Left renal cortex interstitium (tissue), 4 donors: ENCODE data around the gene ZNF418. TPM values are rescaled to one million over a fixed set of nuclear protein-coding genes. Genes with fewer than 3 reads are reported as not detected.

ENCODE experiments used
- DNase-seq, 4 donors: peaks; one replicate each; pipeline ENCODE4 v3.0.0-alpha.2; 2013; ENCODE audit warnings: low read depth in 4 of 4, low spot score in 2 of 4, missing footprints in 1 of 4
- polyA plus RNA-seq, 4 donors: library from polyadenylated mRNA; unstranded; fragments of 120-200 nt; gene quantifications; one replicate each; pipeline ENCODE4 v1.2.1, GENCODE V29; 2013; ENCODE audit not compliant: insufficient read length in 4 of 4

Gene ZNF418
- 10 to 100 TPM; 19.6 to 41.4 (median 25.0) TPM for polyA plus RNA-seq

GRCh38 chr19:57934820-57935665, at the start of gene ZNF418:
Gene ZNF418 (minus strand): TSS chr19:57935402. CDS start chr19:57933822, 1,580 bp downstream.
- DNase-seq, result peak in 3 of 4 donors; percentile 48 to 82 (median 66)

GRCh38 chr19:57978586-57979289, 43.5 kb upstream of the ZNF418 start:
- no peak for DNase-seq

- DNase-seq, result no peak
Measured at GRCh38 chr19:57974434-57974833, 39.2 kb upstream of the ZNF418 start, which contains the start of gene C19orf18. Gene C19orf18 (minus strand): TSS chr19:57974534. CDS start chr19:57974432, 102 bp downstream.

GRCh38 chr19:57964761-57965160, 29.6 kb upstream of the ZNF418 start:
- DNase-seq, result no peak

GRCh38 chr19:57961785-57962184, 26.6 kb upstream of the ZNF418 start:
- no peak for DNase-seq

GRCh38 chr19:57954996-57955395, 19.8 kb upstream of the ZNF418 start:
- DNase-seq, result no peak

GRCh38 chr19:57949702-57950101, 14.5 kb upstream of the ZNF418 start:
- DNase-seq, result no peak

- DNase-seq, result no peak
Measured at GRCh38 chr19:57949296-57949695, 14.1 kb upstream of the ZNF418 start.

- peak; percentile 73 to 96 (median 89) for DNase-seq
Measured at GRCh38 chr19:57947419-57948134, 12.4 kb upstream of the ZNF418 start, which contains the start of gene ZNF256. Gene ZNF256 (minus strand): TSS chr19:57947706. CDS start chr19:57947474, 232 bp downstream.

GRCh38 chr19:57947088-57947418, 11.9 kb upstream of the ZNF418 start:
- DNase-seq, result no peak

GRCh38 chr19:57946316-57946715, 11.1 kb upstream of the ZNF418 start:
- DNase-seq, result no peak

GRCh38 chr19:57941593-57941992, 6.4 kb upstream of the ZNF418 start:
- DNase-seq, result no peak

- no peak for DNase-seq
Measured at GRCh38 chr19:57935731-57936130, 529 bp upstream of the ZNF418 start.

- DNase-seq, result no peak
Measured at GRCh38 chr19:57927587-57927986, 7.6 kb downstream of the ZNF418 start.

- peak; percentile 78 to 95 (median 87) for DNase-seq
Measured at GRCh38 chr19:57916168-57916995, 18.8 kb downstream of the ZNF418 start, which contains the start of gene ZNF417. Gene ZNF417 (minus strand): TSS chr19:57916592. CDS start chr19:57916411, 181 bp downstream.

GRCh38 chr19:57914531-57914930, 20.7 kb downstream of the ZNF418 start:
- DNase-seq, result no peak

GRCh38 chr19:57907394-57907793, 27.8 kb downstream of the ZNF418 start:
- no peak for DNase-seq

- DNase-seq, result no peak
Measured at GRCh38 chr19:57905258-57905657, 29.9 kb downstream of the ZNF418 start.

- DNase-seq, result no peak
Measured at GRCh38 chr19:57903618-57904184, 31.5 kb downstream of the ZNF418 start.

- no peak for DNase-seq
Measured at GRCh38 chr19:57900311-57900710, 34.9 kb downstream of the ZNF418 start.
